OCI-LY1 (cell line): ENCODE data around the gene INTS6.

ENCODE experiments used
- H2AFZ ChIP-seq: fragments of 200-600 bp; sonication (generic), shearing (Covaris generic); 2 replicates; pipeline ENCODE4 v1.6.0; 2014; ENCODE audit warnings: antibody characterized with exemption, mild to moderate bottlenecking, low read length
- H3F3A ChIP-seq: fragments of 200-600 bp; sonication (generic), shearing (Covaris generic); 2 replicates; pipeline ENCODE4 v1.6.0; 2014; ENCODE audit warnings: mild to moderate bottlenecking, antibody characterized with exemption, low read length, moderate library complexity; ENCODE audit not compliant: insufficient read depth
- H3K27ac ChIP-seq: fragments of 200-600 bp; sonication (generic); 2 replicates; pipeline ENCODE4 v1.5.1; 2014; ENCODE audit warnings: low read length, mixed run types, mild to moderate bottlenecking, low read depth; ENCODE audit not compliant: poor library complexity, severe bottlenecking
- H3K27me3 ChIP-seq: fragments of 200-600 bp; sonication (generic); 2 replicates; pipeline ENCODE4 v1.6.0; 2014; ENCODE audit warnings: antibody characterized with exemption, mild to moderate bottlenecking, low read length, moderate library complexity; ENCODE audit not compliant: insufficient read depth
- H3K36me3 ChIP-seq: fragments of 200-600 bp; sonication (generic); 2 replicates; pipeline ENCODE4 v1.6.1; 2014; ENCODE audit warnings: mild to moderate bottlenecking, antibody characterized with exemption, low read length, moderate library complexity, mixed read lengths; ENCODE audit not compliant: insufficient read depth
- H3K4me1 ChIP-seq: fragments of 200-600 bp; sonication (generic); 2 replicates; pipeline ENCODE4 v1.5.1; 2014; ENCODE audit warnings: mild to moderate bottlenecking, low read length, moderate library complexity; ENCODE audit not compliant: insufficient read depth, severe bottlenecking
- H3K4me2 ChIP-seq: fragments of 200-600 bp; sonication (generic), shearing (Covaris generic); 2 replicates; pipeline ENCODE4 v1.6.1; 2014; ENCODE audit warnings: low read length
- H3K4me3 ChIP-seq: fragments of 200-600 bp; sonication (generic); 2 replicates; pipeline ENCODE4 v1.5.1; 2014; ENCODE audit warnings: low read length, low read depth, mild to moderate bottlenecking, mixed read lengths; ENCODE audit not compliant: poor library complexity, severe bottlenecking
- H3K79me2 ChIP-seq: fragments of 200-600 bp; shearing (Covaris generic); 2 replicates; pipeline ENCODE4 v1.6.1; 2016; ENCODE audit warnings: mixed run types, low read length, mixed read lengths; ENCODE audit not compliant: insufficient read depth
- H3K9ac ChIP-seq: fragments of 200-600 bp; sonication (generic), shearing (Covaris generic); 2 replicates; pipeline ENCODE4 v1.6.1; 2014; ENCODE audit warnings: mild to moderate bottlenecking, low read length, mixed read lengths
- H3K9me2 ChIP-seq: fragments of 200-600 bp; sonication (generic), shearing (Covaris generic); 2 replicates; pipeline ENCODE4 v1.6.1; 2014; ENCODE audit warnings: low read depth, mild to moderate bottlenecking, low read length, mixed read lengths
- H3K9me3 ChIP-seq: fragments of 200-600 bp; shearing (Covaris generic); 2 replicates; pipeline ENCODE4 v1.6.1; 2014; ENCODE audit warnings: low read length, mixed read lengths
- H4K20me1 ChIP-seq: fragments of 200-600 bp; sonication (generic), shearing (Covaris generic); 2 replicates; pipeline ENCODE4 v1.6.0; 2016; ENCODE audit warnings: mild to moderate bottlenecking, low read length; ENCODE audit not compliant: insufficient read depth
- CTCF ChIP-seq: fragments of 200-600 bp; sonication (generic), shearing (Covaris generic); IDR thresholded peaks from 2 replicates; pipeline ENCODE4 v1.5.1; 2017; ENCODE audit warnings: mild to moderate bottlenecking, antibody characterized with exemption, low read length, moderate library complexity, mixed read lengths
- EZH2 ChIP-seq: fragments of 200-600 bp; sonication (generic), shearing (Covaris generic); IDR thresholded peaks from 2 replicates; pipeline ENCODE4 v1.8.0; 2017; ENCODE audit warnings: borderline replicate concordance, mixed run types, mild to moderate bottlenecking, antibody characterized with exemption, low read length, moderate library complexity, mixed read lengths

Gene INTS6

GRCh38 chr13:51453959-51454703, 1.3 kb upstream of the INTS6 start:
- peak overlapping the region; percentile 75 for H3K4me2 ChIP-seq
- no peaks in the 10 kb centered on the region for H4K20me1 ChIP-seq
- no peak overlapping the region for H2AFZ ChIP-seq
- peak overlapping the region; percentile 67 for H3K4me3 ChIP-seq
- H3K27me3 ChIP-seq, result no peaks in the 10 kb centered on the region
- TF ChIP-seq CTCF (no peak; the same call in 1 of the 2 replicates), EZH2 (no peak)
- H3K36me3 ChIP-seq, result peaks cover 47% of the 10 kb centered on the region
- peak overlapping the region; percentile 86 for H3K27ac ChIP-seq
- H3F3A ChIP-seq, result no peaks in the 10 kb centered on the region; the same call in 1 of the 2 replicates
- peaks cover 35% of the 10 kb centered on the region for H3K4me1 ChIP-seq
- H3K9me2 ChIP-seq, result no peaks in the 10 kb centered on the region
- peak overlapping the region; percentile 80 for H3K9ac ChIP-seq
- H3K79me2 ChIP-seq, result no peaks in the 10 kb centered on the region
- H3K9me3 ChIP-seq, result peaks cover 11% of the 10 kb centered on the region; the same call in 1 of the 2 replicates

- no peak overlapping the region for H2AFZ ChIP-seq
Measured at GRCh38 chr13:51453207-51453958, 547 bp upstream of the INTS6 start.

More at GRCh38 chr13:51453207-51453958, 547 bp upstream of the INTS6 start:
- Histone ChIP-seq H4K20me1 (no peaks in the 10 kb centered on the region), H3K79me2 (no peaks in the 10 kb centered on the region), H3K4me1 (peaks cover 35% of the 10 kb centered on the region), H3K36me3 (peaks cover 53% of the 10 kb centered on the region), H3K9me2 (no peaks in the 10 kb centered on the region), H3K4me2 (peak overlapping the region; percentile 75), H3K27me3 (no peaks in the 10 kb centered on the region), H3K9me3 (peaks cover 11% of the 10 kb centered on the region; the same call in 1 of the 2 replicates), H3K27ac (peak overlapping the region; percentile 86), H3F3A (no peaks in the 10 kb centered on the region; the same call in 1 of the 2 replicates), H3K4me3 (peak overlapping the region; percentile 67), H3K9ac (peak overlapping the region; percentile 80)
- TF ChIP-seq EZH2 (no peak), CTCF (no peak; the same call in 1 of the 2 replicates)
